GM15510 (cell line): ENCODE results near the gene SLC28A1.

ENCODE experiments used
- POLR2A ChIP-seq: IDR thresholded peaks from 3 replicates; pipeline ENCODE4 v1.6.1; 2011; ENCODE audit warnings: borderline replicate concordance; ENCODE audit not compliant: insufficient read length; ENCODE audit errors: extremely low read depth

SLC28A1 gene

DNA sequence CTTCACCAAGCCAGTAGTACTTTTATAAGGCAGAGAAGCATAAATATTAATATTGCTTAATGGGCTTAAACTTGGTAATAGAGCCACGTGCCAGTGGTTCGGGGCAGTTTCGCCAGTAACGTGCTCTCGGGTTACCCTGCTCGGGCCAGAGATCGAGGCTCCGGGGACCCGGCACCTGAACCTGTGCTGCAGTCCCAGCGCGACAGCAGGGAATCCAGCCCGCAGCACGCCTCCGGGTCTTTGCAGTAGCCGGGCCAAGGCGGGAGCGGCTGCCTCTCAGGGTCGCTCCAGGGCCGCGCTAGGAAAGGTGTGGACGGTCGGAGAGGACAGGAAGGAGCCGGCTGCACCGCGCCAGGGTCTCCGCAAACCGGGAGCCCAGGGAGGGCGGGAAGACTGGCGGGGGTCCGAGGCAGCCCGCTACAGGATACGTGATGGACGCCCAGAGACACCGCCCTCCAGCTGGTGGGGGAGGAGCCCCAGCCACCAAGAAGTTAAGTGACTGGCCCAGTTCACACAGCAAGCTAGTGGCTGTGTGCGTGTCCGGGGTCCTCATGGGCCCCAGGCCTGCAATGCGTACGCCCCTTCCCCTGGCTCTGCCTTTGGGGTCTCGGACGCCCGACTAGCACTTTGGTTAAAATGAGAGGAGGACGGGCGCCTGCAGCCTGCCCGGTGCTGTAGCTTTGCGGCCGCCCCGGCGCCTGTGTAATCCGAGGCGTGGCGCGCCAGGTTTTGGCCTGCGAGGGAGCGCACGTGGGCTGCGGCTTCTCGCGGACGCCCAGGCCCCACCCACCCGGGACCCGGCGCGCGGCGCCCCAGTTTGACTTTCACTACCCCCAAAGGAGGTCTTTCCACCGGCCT lies 96.0 kb downstream of the SLC28A1 start:
- peak; percentile 32 for TF ChIP-seq POLR2A

DNA sequence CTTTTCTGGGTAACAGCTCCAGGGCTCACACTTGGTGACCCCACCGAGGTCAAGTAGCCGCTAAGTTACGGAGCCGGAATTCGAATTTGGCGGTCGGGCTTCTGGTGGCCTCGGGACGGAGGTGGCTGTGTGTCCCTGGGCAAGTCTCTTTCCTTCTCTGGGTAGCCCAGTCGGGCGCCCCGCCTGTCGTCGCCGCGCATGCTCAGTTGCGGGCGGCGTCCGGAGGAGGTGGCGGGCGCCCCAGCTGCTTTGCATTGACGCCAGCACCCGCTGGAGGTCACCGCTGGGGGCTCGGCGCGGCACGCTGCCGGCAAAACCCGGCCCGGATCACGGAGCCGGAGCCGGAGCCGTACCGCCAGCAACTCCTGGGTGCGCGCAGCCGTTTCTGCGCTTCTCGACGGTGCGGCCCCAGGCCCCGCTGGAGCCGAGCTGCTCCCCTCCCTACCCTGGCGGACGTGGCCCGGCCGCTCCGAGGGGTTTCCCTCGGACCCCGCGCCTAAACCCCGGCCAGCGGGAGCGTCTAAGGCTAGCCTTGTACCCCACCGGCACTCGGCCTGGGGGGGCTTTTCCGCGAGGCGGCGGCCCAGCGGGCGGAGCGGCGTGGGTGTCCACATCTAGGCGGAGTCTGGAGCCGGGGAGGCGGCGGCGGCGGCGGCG lies 96.7 kb downstream of the SLC28A1 start:
- TF ChIP-seq POLR2A = peak; percentile 26

DNA sequence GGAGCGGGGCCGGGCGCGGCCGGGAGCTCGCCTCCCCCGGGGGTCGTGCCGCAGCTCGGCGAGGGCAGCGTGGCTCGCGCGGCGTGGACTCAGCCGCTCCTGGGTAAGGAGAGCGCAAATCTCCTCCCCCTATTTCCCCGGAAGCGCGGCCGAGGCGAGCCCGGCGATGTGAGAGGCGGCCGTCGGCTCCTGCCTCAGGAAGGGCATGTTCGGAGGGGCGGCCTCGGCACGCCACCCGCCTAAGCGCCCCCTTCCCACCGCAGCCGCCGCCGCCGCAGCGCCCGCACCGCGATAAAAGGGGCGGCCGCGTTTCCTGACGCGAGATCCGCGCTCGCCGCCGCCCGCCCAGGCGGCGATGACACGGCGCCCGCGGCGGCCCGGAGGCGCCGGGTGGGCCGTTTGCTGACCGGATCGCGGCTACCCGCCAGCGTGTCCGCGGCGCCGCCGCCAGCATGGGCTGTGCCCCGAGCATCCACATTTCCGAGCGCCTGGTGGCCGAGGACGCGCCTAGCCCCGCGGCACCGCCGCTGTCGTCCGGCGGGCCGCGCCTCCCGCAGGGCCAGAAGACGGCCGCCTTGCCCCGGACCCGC lies 97.3 kb downstream of the SLC28A1 start, which contains the start of gene PDE8A:
Gene PDE8A, plus strand, starts transcription at position 146 of the 590 bp plus-strand sequence. Its CDS starts 307 bp downstream, at position 453.
- no peak for TF ChIP-seq POLR2A

DNA sequence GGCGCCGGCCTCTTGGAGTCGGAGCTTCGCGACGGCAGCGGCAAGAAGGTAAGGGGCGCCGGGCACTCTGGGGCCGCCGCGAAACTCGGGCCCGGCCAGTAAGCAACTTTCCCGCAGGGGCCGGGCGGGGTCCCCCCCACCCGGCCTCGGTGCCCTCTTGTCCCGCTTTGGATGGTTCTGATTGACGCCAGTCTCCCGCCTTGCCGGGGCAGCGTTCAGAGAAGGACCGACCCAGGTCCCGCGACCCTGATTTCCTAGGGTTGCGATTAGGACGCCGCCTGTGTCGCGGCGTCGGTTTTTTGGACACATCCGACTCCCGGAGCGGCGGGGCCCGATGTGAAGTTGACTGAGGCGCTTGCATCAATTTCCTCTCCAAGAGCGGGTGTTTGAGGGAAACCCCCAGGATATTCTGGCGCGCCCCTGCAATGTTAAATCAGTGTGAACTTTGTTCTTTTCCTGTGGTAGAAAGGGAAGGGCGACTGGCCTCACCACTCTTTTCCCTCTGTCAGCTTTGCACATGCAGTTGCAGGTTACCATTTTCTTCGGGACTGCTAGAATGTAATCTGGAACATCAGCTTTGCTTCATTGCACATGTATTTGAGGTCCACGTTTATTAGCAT lies 97.9 kb downstream of the SLC28A1 start:
- peak; percentile 53 for TF ChIP-seq POLR2A

DNA sequence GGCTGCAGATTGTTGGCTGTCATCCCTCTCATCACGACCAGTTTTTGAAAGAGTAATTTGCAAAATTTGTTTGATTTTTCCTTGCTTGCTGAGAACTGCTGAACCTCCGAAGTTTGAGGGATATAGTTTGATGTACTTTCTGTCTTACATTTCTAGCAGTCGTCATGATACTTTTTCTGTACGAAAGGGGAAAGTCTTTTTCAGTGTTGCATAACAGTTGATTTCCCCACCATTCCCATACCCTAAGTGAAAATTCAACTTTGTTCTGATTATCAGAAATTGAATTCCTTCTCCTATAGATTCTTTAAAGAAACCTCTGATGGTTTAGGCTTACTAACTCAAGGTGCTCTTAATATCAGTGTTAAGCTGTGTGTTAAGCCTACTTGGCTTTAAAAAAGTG lies 98.8 kb downstream of the SLC28A1 start:
- no peak for TF ChIP-seq POLR2A

DNA sequence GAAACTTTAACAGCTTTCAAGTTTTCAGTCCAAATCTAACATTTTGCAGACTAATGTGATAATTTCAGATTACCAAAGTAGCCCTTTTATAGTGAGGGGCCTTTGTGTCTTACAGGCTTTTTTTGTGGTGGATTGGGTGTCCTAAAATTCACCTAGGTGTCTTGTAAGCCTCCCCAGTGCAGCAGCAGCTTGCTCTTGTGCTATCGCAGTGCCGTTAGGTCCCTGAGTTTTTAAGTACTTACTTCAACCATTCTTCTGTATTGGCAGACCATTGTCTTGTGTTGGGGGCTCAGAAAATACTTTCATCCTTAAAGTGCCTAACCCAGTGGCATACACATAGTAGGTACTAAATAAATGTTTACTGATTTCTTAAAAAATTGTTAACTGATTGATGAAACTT lies 99.2 kb downstream of the SLC28A1 start:
- TF ChIP-seq POLR2A = no peak

DNA sequence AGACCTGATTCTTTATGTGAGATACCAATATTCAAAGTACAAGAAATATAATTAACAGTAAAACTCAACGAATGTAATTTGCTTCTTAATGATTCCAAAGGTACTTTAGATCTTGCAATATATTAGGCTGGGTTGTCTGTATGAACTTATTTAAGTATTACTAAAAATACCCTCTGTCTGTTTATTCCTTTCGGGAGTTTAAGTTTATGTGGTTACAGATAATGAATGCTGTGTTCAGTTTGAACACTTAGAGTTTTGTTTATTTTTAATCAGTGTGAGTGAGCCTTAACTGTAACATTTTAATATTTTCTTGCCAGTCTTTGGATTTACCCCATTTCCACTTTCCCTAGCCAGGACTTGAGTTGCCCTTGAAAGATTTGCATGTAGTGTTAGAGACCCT lies 100.7 kb downstream of the SLC28A1 start:
- no peak for TF ChIP-seq POLR2A

DNA sequence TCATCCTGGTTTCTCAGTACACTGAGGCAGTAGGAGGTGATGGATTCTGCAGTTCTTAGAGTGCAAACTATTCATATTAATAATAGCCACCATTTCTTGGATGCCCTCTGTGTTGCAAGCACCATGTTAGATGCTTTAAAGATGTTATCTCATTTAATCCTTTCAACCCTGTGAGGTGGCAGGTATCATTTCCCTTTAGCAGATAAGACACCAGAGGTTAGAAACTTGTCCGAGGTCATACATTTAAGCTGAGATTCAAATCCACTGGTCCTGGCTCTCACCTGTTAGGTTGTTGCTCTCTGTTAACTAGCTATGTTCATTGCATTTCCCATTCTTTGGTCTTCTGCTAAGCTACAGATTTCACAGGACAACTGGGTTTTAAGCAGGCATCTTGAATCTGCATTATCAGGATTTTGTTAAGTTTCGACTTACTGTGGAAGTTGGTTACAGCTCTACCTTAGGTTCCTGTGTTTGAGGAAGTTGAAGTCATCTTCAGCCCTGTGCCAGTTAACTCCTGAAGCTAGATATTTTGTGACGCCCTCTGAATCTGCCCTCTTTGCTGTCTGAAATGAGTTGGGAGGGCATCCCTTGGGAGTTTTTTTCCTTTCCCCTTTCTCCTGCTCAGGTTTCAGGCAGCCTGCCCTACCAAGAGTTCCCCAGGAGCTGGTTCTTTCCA lies 103.6 kb downstream of the SLC28A1 start:
- no peak for TF ChIP-seq POLR2A

DNA sequence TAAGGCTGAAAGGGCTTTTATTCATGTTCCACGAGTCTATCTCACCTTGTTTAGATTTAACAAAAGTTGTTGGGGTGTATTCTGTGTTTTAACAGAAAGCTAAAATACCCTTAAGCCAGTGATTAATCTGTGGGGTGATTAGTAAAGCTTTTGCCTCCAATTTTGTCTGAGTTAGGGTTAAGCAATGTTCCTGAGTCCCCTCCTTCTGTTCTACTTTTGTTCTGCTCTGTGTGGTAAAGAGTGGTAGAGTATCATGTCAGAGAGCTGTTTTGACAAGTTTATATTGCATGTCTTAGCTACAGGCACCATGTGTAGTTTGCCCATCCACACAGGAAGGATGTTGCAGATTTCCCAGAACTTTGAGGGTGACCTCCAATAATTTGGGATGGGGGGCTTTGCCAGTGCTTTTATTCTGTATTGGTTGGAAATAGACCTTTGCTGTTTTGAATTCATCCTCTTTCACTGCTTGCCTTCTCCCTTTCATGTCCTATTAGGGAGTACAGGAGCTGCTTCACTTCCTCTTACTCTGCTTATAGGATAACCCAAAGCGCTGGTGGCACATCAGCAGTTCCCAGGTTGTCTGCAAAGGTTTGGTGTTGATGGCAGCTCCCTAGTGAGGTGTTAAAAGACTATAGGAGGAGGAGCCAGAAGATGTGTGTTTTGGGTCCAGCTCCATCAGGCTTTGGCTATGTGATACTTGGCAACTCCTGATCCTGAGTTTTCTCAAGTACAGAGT lies 104.6 kb downstream of the SLC28A1 start:
- TF ChIP-seq POLR2A = no peak

DNA sequence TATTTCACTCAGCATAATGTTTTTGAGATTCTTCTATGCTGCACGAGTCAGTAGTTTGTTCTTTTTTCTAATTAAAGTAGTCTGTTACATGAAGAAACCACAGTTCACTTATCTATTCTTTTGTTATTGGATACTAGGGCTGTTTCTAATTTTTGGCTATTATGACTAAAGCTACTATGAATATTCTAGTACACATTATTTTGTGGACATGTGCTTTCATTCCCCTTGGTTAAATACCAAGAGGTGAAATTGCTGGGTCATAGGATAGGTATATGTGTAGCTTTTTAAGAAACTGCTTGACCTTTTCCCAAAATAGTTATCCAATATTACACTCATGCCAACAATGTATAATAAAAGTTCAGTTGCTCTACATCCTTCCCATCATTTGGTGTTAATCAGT lies 106.0 kb downstream of the SLC28A1 start:
- no peak for TF ChIP-seq POLR2A

DNA sequence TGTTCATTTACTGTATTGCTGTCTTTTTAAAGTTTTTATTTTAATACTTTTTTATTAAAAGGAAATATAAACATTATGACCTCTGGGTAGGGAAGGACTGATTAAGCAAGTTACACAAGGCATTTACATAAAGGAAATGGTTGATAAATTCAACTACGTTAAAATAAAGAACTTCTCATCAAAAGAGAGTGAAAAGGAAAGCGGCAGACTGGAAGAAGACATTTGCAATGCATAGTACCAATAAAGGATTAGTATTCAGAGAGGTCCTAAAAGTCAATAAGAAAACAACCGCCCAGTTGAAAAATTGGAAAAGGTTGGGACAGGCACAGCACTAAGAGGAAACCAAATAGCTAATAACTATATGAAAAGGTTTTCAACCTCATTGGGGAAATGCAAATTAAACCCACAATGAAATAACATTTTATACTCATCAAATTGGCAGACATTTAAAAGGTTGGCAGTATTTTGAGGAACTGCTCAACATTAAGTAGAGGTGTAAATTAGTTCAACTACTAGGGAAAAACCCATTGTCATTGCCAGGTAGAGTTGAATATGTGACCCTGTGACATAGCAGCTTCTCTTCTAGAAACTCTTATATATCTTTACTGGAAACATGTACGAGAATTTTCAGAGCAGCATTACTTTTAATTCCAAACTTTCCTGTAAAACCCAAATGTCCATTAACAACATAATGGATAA lies 106.7 kb downstream of the SLC28A1 start:
- TF ChIP-seq POLR2A = no peak

DNA sequence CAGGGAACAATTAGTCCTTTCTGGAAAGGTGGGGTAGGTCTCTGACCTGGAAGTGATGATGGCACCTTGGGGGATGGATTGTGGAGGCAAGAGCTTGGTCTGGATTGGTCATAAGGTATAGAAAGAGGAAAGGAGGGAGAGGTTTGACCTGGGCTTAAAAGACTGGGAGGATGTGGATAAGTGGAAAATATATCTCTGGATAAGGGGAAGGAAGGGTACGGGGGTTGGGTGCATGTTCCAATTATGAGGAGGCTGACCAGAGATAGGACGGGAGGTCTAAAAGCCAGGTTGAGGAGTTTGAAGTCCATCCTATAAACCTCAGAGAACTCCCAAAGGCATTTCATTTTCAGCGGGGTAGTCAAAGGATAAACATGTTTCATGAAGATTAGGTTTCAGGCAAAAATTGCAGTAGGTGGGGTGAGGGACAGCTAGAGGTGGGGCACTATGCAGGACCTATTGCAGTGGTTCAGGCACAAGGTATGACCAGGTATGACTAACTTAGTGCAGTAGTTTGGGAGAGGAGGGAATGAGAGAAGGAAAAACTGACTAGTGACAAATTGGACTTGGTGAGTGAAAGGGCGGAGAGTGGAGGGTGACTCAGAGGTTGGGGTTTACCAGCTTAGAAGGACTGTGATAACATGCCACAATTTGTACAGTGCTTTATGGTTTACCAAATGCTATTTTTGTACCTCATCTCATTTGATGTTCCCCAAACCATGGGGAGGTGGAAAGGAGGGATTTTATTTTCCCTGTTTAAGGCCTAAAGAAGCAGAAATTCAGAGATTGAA lies 107.9 kb downstream of the SLC28A1 start:
- TF ChIP-seq POLR2A = no peak
